A549 (cell line): ENCODE results near the gene GATAD1. TPM values are rescaled to one million over a fixed set of nuclear protein-coding genes. Genes with fewer than 3 reads are reported as not detected.

Source experiments
- ATAC-seq, 2 experiments: fragments of 200-7000 bp in 1 of 2; fragments of >200 bp in 1 of 2; cut with Nextera tagmentation in 1 of 2; cut with Tn5 transposase in 1 of 2; 3 replicates each; pipeline versions ENCODE4 v1.8.0 to v1.9.1; 2018 to 2020; ENCODE audit warnings: mild to moderate bottlenecking in 1 of 2, moderate library complexity in 1 of 2
- CTCF ChIA-PET: fragments of 300-600 bp; sonication (Branson Sonifier 250); formaldehyde crosslinking; extraction: SDS; loops from one replicate; lab custom pipeline; 2021; ENCODE audit warnings: antibody characterized with exemption, inconsistent platforms; lab: Yijun Ruan, JAX
- POLR2A ChIA-PET: fragments of 350-600 bp; formaldehyde crosslinking; extraction: SDS; loops from one replicate; lab custom pipeline; 2021; ENCODE audit warnings: antibody characterized with exemption, inconsistent platforms; lab: Yijun Ruan, JAX
- DNase-seq, 2 experiments: peaks; one replicate each; pipeline versions ENCODE4 v3.0.0 to v3.0.0-alpha.2; 2011 to 2016; ENCODE audit warnings: low read depth in 1 of 2, low spot score in 1 of 2
- FAIRE-seq: peaks from 2 replicates; lab custom pipeline; 2011; peaks lifted over from hg19 to GRCh38; lab: Jason Lieb, UNC
- H3K27ac ChIP-seq, 2 experiments: fragments of >200 bp; sonication (Bioruptor Twin); formaldehyde crosslinking; 3 replicates each; pipeline ENCODE4 v1.5.1; 2016 to 2017
- H3K4me1 ChIP-seq: fragments of >200 bp; sonication (Bioruptor Twin); formaldehyde crosslinking; 3 replicates; pipeline ENCODE4 v1.6.1; 2016
- H3K4me2 ChIP-seq: fragments of >200 bp; sonication (Bioruptor Twin); formaldehyde crosslinking; 3 replicates; pipeline ENCODE4 v1.6.1; 2016
- H3K4me3 ChIP-seq: fragments of >200 bp; sonication (Bioruptor Twin); formaldehyde crosslinking; 3 replicates; pipeline ENCODE4 v1.5.1; 2016
- H3K9me3 ChIP-seq: fragments of >200 bp; sonication (Bioruptor Twin); formaldehyde crosslinking; 3 replicates; pipeline ENCODE4 v1.6.1; 2016
- BHLHE40 ChIP-seq: IDR thresholded peaks from 2 replicates; pipeline ENCODE4 v1.6.1; 2012; ENCODE audit warnings: low read depth, low read length, inconsistent platforms
- CBX2 ChIP-seq: fragments of 200-600 bp; sonication (generic); IDR thresholded peaks from 2 replicates; pipeline ENCODE4 v1.6.1; 2016; ENCODE audit warnings: low read depth, mild to moderate bottlenecking, borderline replicate concordance
- CBX8 ChIP-seq: fragments of 200-600 bp; sonication (generic); IDR thresholded peaks from 2 replicates; pipeline ENCODE4 v1.6.1; 2016
- E2F6 ChIP-seq: IDR thresholded peaks from 2 replicates; pipeline ENCODE4 v1.6.1; 2012; ENCODE audit warnings: low read depth, borderline replicate concordance
- JUN ChIP-seq, 2 experiments: fragments of >200 bp; sonication (Bioruptor Twin); formaldehyde crosslinking; IDR thresholded peaks; 2 replicates in 1 of 2; 3 replicates in 1 of 2; pipeline ENCODE4 v1.6.1; 2016 to 2017
- MYC ChIP-seq: IDR thresholded peaks from 2 replicates; pipeline ENCODE4 v1.6.1; 2012; ENCODE audit warnings: mild to moderate bottlenecking, inconsistent platforms, low read length, improper control_type of control experiment, borderline replicate concordance
- NFE2L2 ChIP-seq: fragments of 150-350 bp; conservative IDR thresholded peaks from 2 replicates; pipeline ENCODE4 v1.6.1; 2014; ENCODE audit warnings: low read length
- NPAS2 ChIP-seq: fragments of 250-450 bp; sonication (Bioruptor Pico); IDR thresholded peaks from 2 replicates; pipeline ENCODE4 v1.8.0; 2022; ENCODE audit warnings: mild to moderate bottlenecking, moderate library complexity, borderline replicate concordance
- PHF8 ChIP-seq: fragments of 200-600 bp; sonication (generic); IDR thresholded peaks from 2 replicates; pipeline ENCODE4 v1.6.1; 2016; ENCODE audit warnings: low read depth, mild to moderate bottlenecking, antibody characterized with exemption, moderate library complexity, borderline replicate concordance
- RAD21 ChIP-seq, 2 experiments: fragments of >200 bp in 1 of 2; sonication (Bioruptor Twin) in 1 of 2; formaldehyde crosslinking in 1 of 2; IDR thresholded peaks in 1 of 2; conservative IDR thresholded peaks in 1 of 2; 2 replicates in 1 of 2; 3 replicates in 1 of 2; pipeline ENCODE4 v1.6.1; 2012 to 2018; ENCODE audit warnings: inconsistent platforms in 1 of 2
- RARB ChIP-seq: fragments of 250-450 bp; sonication (Bioruptor Pico); IDR thresholded peaks from 2 replicates; pipeline ENCODE4 v1.8.0; 2021; ENCODE audit warnings: mild to moderate bottlenecking, moderate library complexity
- SREBF2 ChIP-seq: fragments of 450-650 bp; IDR thresholded peaks from 2 replicates; pipeline ENCODE4 v1.6.1; 2014; ENCODE audit warnings: mild to moderate bottlenecking, moderate library complexity
- TP53 ChIP-seq: fragments of 250-450 bp; sonication (Bioruptor Pico); IDR thresholded peaks from 2 replicates; pipeline ENCODE4 v1.5.0; 2021; ENCODE audit warnings: mild to moderate bottlenecking, moderate library complexity
- ZNF302 ChIP-seq: fragments of 250-450 bp; sonication (Bioruptor Pico); IDR thresholded peaks from 2 replicates; pipeline ENCODE4 v1.9.0; 2021; ENCODE audit warnings: inconsistent platforms, mild to moderate bottlenecking, moderate library complexity
- WGBS: methylation state at CpG from one replicate; pipeline ENCODE4 v1.1.6; 2017; ENCODE audit errors: missing lambda C conversion rate; 5-methylcytosine and 5-hydroxymethylcytosine counted together
- polyA plus RNA-seq, 4 experiments: library from polyadenylated mRNA; depleted of rRNA in 3 of 4; stranded (reverse); fragments of >200 nt; fragmentation: RNase III in 1 of 4; extraction: RNeasy Plus Mini Kit Qiagen cat#74134 plus additional on column Dnase treatment in 1 of 4; gene quantifications; 2 replicates in 3 of 4; 3 replicates in 1 of 4; pipeline ENCODE4 v1.2.3, GENCODE V29; 2011 to 2017
- TF ChIP-seq, protein P1 (sequence below): fragments of 200-600 bp; sonication (generic); IDR thresholded peaks from 2 replicates; pipeline ENCODE4 v1.6.1; 2016; ENCODE audit warnings: antibody characterized with exemption, mild to moderate bottlenecking, moderate library complexity
- TF ChIP-seq, protein P2 (sequence below): fragments of >200 bp; sonication (Bioruptor Twin); formaldehyde crosslinking; IDR thresholded peaks from 3 replicates; pipeline ENCODE4 v1.5.1; 2016
- TF ChIP-seq, protein P3 (sequence below): fragments of 150-350 bp; IDR thresholded peaks from 2 replicates; pipeline ENCODE4 v1.6.1; 2014; ENCODE audit warnings: low read depth, mild to moderate bottlenecking, low read length

Gene GATAD1
- polyA plus RNA-seq, 2 of the 4 experiments (the other 2 are of a cell fraction) = 20.8 to 35.7 TPM

GRCh38 chr7:92417913-92418312, 29.4 kb upstream of the GATAD1 start:
- no peaks in the 10 kb centered on the region for H3K9me3 ChIP-seq
- ChIA-PET POLR2A (interaction anchor here (0.6 kb wide), 1 partner anchor 9 kb away, joined by 3 read pairs; no protein-coding TSS in a partner anchor), CTCF (interaction anchor here (0.6 to 8.0 kb wide), 5 partner anchors 6 to 116 kb away, joined by 3 to 63 read pairs (median 4); partner anchors contain the start of gene GATAD1)

DNA sequence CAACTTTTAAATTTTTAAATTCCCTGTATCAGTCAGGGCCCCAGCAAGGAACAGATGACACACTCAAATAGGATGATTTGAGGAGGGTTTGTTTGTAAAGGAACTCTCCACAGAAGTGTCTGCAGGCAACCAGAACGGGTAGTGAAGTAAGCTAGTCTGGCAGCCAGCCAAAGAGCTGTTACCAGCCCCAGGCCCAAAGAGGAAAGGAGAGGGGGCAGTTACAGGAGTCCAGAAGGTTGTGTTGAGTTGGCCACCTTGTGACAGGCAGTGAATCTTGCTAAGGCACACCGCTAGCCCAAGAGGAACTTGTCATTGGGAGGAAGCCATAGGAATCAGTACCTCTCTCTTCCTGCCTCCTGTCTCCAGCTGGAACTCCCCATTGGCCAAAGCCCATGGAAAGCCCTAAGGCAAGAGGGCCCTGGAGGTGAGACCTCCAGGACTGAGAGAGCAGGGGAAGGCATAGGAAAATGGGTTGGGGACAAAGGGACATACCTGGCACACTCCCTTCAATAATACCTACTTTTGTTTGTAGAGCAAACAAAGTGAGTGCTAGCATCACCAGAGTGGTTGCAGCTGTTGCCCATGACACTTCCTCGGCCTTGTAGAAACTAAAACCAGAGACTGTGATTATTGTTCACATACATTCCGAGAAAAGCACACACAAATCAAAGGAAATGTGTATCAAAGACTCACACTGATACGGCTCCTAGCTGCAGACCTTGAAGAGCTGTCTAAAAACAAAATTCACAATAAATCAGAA, 25.4 kb upstream of the GATAD1 start:
- TF ChIP-seq RARB = no peak
- TF ChIP-seq, protein P1, sequence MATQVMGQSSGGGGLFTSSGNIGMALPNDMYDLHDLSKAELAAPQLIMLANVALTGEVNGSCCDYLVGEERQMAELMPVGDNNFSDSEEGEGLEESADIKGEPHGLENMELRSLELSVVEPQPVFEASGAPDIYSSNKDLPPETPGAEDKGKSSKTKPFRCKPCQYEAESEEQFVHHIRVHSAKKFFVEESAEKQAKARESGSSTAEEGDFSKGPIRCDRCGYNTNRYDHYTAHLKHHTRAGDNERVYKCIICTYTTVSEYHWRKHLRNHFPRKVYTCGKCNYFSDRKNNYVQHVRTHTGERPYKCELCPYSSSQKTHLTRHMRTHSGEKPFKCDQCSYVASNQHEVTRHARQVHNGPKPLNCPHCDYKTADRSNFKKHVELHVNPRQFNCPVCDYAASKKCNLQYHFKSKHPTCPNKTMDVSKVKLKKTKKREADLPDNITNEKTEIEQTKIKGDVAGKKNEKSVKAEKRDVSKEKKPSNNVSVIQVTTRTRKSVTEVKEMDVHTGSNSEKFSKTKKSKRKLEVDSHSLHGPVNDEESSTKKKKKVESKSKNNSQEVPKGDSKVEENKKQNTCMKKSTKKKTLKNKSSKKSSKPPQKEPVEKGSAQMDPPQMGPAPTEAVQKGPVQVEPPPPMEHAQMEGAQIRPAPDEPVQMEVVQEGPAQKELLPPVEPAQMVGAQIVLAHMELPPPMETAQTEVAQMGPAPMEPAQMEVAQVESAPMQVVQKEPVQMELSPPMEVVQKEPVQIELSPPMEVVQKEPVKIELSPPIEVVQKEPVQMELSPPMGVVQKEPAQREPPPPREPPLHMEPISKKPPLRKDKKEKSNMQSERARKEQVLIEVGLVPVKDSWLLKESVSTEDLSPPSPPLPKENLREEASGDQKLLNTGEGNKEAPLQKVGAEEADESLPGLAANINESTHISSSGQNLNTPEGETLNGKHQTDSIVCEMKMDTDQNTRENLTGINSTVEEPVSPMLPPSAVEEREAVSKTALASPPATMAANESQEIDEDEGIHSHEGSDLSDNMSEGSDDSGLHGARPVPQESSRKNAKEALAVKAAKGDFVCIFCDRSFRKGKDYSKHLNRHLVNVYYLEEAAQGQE = no peak
- TF ChIP-seq, protein P2, sequence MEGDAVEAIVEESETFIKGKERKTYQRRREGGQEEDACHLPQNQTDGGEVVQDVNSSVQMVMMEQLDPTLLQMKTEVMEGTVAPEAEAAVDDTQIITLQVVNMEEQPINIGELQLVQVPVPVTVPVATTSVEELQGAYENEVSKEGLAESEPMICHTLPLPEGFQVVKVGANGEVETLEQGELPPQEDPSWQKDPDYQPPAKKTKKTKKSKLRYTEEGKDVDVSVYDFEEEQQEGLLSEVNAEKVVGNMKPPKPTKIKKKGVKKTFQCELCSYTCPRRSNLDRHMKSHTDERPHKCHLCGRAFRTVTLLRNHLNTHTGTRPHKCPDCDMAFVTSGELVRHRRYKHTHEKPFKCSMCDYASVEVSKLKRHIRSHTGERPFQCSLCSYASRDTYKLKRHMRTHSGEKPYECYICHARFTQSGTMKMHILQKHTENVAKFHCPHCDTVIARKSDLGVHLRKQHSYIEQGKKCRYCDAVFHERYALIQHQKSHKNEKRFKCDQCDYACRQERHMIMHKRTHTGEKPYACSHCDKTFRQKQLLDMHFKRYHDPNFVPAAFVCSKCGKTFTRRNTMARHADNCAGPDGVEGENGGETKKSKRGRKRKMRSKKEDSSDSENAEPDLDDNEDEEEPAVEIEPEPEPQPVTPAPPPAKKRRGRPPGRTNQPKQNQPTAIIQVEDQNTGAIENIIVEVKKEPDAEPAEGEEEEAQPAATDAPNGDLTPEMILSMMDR = no peak
- TF ChIP-seq SREBF2 = no peak
- TF ChIP-seq, protein P3, sequence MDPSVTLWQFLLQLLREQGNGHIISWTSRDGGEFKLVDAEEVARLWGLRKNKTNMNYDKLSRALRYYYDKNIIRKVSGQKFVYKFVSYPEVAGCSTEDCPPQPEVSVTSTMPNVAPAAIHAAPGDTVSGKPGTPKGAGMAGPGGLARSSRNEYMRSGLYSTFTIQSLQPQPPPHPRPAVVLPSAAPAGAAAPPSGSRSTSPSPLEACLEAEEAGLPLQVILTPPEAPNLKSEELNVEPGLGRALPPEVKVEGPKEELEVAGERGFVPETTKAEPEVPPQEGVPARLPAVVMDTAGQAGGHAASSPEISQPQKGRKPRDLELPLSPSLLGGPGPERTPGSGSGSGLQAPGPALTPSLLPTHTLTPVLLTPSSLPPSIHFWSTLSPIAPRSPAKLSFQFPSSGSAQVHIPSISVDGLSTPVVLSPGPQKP = no peak
- TF ChIP-seq TP53 (CRISPR knock-in tag) = no peak
- TF ChIP-seq RAD21 (conservative IDR thresholded peaks at IDR 0.05 in 1 of 2, IDR thresholded peaks at IDR 0.05 in 1 of 2) = no peak
- no peak for TF ChIP-seq PHF8
- no peak for TF ChIP-seq CBX2
- no peak for TF ChIP-seq MYC
- no peak for TF ChIP-seq BHLHE40
- no peak for TF ChIP-seq E2F6
- no peak for TF ChIP-seq NFE2L2
- no peak for TF ChIP-seq ZNF302 (CRISPR knock-in tag)
- POLR2A ChIA-PET = interaction anchor here (1.4 kb wide), 1 partner anchor 25 kb away, joined by 3 read pairs; the partner anchor contains the start of gene GATAD1
- Histone ChIP-seq H3K27ac (no peak overlapping the region), H3K4me3 (no peak overlapping the region), H3K4me1 (peaks cover 3% of the 10 kb centered on the region; the same call in 1 of the 3 replicates), H3K9me3 (no peaks in the 10 kb centered on the region), H3K4me2 (no peak overlapping the region)
- WGBS = 54% methylated on average over 5 of the region's 5 CpGs
- CTCF ChIA-PET = interaction anchor here (0.6 to 7.1 kb wide), 5 partner anchors 8 to 152 kb away, joined by 3 to 98 read pairs (median 4); partner anchors contain the start of gene GATAD1
- FAIRE-seq (no peak), ATAC-seq (no peak), DNase-seq (no peak)

More at GRCh38 chr7:92417913-92418312, 29.4 kb upstream of the GATAD1 start:
- ATAC-seq (no peak), DNase-seq (no peak), FAIRE-seq (no peak)
- H3K4me1 ChIP-seq = no peaks in the 10 kb centered on the region
- no peak for TF ChIP-seq CBX8
- TF ChIP-seq JUN (IDR thresholded peaks at IDR 0.05) = no peak
- no peak for TF ChIP-seq NPAS2 (CRISPR knock-in tag)
- H3K27ac ChIP-seq = no peak overlapping the region
- WGBS = 91% methylated on average over 5 of the region's 5 CpGs
- no peak overlapping the region for H3K4me2 ChIP-seq
- H3K4me3 ChIP-seq = no peak overlapping the region
